Activated CD4-positive, alpha-beta T cell treated with anti-CD3 and anti-CD28 coated beads, Interleukin-2, Interleukin-6, amounts not matched to agents 100 ng/mL and 50 ng/mL, durations not matched to agents 16 hours and 8 hours (primary cell): Measurements from ENCODE around the gene MIEF2.
A peak's percentile ranks its signal among the peaks of the same experiment; 100 is the strongest.
"Not testable (repeated sequence)": the region's sequence is repeated elsewhere in the genome, so short reads cannot be mapped to it uniquely, and the experiment has no call there.

Source experiments
- DNase-seq: peaks from one replicate; pipeline ENCODE4 v3.0.0-alpha.2; 2020

MIEF2 gene

GRCh38 chr17:18257268-18257981 lies 3.0 kb upstream of the MIEF2 start:
- DNase-seq: peak; percentile 48

GRCh38 chr17:18257982-18258355 lies 2.5 kb upstream of the MIEF2 start:
- DNase-seq: peak; percentile 66

GRCh38 chr17:18258356-18259038 lies 2.0 kb upstream of the MIEF2 start, which contains the start of gene FLII:
TSS of gene FLII (minus strand) at chr17:18258738. CDS start at chr17:18258690, 48 bp downstream.
- DNase-seq: peak; percentile 61

GRCh38 chr17:18259621-18260331 lies 686 bp upstream of the MIEF2 start:
- DNase-seq: no peak

GRCh38 chr17:18261146-18261515 lies 669 bp downstream of the MIEF2 start:
- peak; percentile 23 for DNase-seq

- no peak for DNase-seq
Observed at GRCh38 chr17:18261659-18262058, 1.2 kb downstream of the MIEF2 start.

- no peak for DNase-seq
Observed at GRCh38 chr17:18262111-18262510, 1.6 kb downstream of the MIEF2 start.

- no peak for DNase-seq
Observed at GRCh38 chr17:18262641-18263040, 2.2 kb downstream of the MIEF2 start.

GRCh38 chr17:18263885-18264682 lies 3.6 kb downstream of the MIEF2 start:
- no peak for DNase-seq

GRCh38 chr17:18267366-18267765 lies 6.9 kb downstream of the MIEF2 start:
- DNase-seq: no peak

- peak; percentile 20 for DNase-seq
Observed at GRCh38 chr17:18267927-18268711, 7.7 kb downstream of the MIEF2 start.

GRCh38 chr17:18270046-18270931 lies 9.8 kb downstream of the MIEF2 start:
- DNase-seq: no peak

GRCh38 chr17:18277076-18277475 lies 16.6 kb downstream of the MIEF2 start:
- DNase-seq: no peak

GRCh38 chr17:18278867-18279266 lies 18.4 kb downstream of the MIEF2 start:
- DNase-seq: no peak

- DNase-seq: no peak
Observed at GRCh38 chr17:18280249-18280648, 19.8 kb downstream of the MIEF2 start.

GRCh38 chr17:18280766-18281371 lies 20.4 kb downstream of the MIEF2 start:
- no peak for DNase-seq

GRCh38 chr17:18281788-18282187 lies 21.3 kb downstream of the MIEF2 start:
- no peak for DNase-seq

- DNase-seq: no peak
Observed at GRCh38 chr17:18285296-18285695, 24.8 kb downstream of the MIEF2 start.

- DNase-seq: no peak
Observed at GRCh38 chr17:18291718-18292540, 31.5 kb downstream of the MIEF2 start.

GRCh38 chr17:18298061-18298460 lies 37.6 kb downstream of the MIEF2 start:
- not testable (repeated sequence) for DNase-seq
